Loucy (cell line): Measurements from ENCODE around the gene OR2Y1.
"Not testable (repeated sequence)": the region's sequence is repeated elsewhere in the genome, so short reads cannot be mapped to it uniquely, and the experiment has no call there.

Experiments
- H2AFZ ChIP-seq: fragments of 200-600 bp; sonication (generic); 2 replicates; pipeline ENCODE4 v1.6.0; 2016; ENCODE audit warnings: antibody characterized with exemption, mild to moderate bottlenecking, low read length, moderate library complexity
- H3F3A ChIP-seq: fragments of 200-600 bp; 2 replicates; pipeline ENCODE4 v1.6.0; 2016; ENCODE audit warnings: antibody characterized with exemption, low read depth, mild to moderate bottlenecking
- H3K27me3 ChIP-seq: fragments of 200-600 bp; sonication (generic); 2 replicates; pipeline ENCODE4 v1.6.1; 2014; ENCODE audit warnings: low read length, mild to moderate bottlenecking; ENCODE audit not compliant: insufficient read depth, poor library complexity, severe bottlenecking
- H3K36me3 ChIP-seq: fragments of 200-600 bp; sonication (generic); 2 replicates; pipeline ENCODE4 v1.6.1; 2016; ENCODE audit warnings: low read length; ENCODE audit not compliant: insufficient read depth
- H3K4me1 ChIP-seq: fragments of 200-600 bp; sonication (generic); 2 replicates; pipeline ENCODE4 v1.5.1; 2014; ENCODE audit warnings: low read length, mild to moderate bottlenecking; ENCODE audit not compliant: insufficient read depth, poor library complexity, severe bottlenecking
- H3K4me2 ChIP-seq: fragments of 200-600 bp; sonication (generic); 2 replicates; pipeline ENCODE4 v1.6.0; 2014; ENCODE audit warnings: antibody characterized with exemption, low read length, low read depth, mild to moderate bottlenecking; ENCODE audit not compliant: poor library complexity, severe bottlenecking
- H3K4me3 ChIP-seq: fragments of 200-600 bp; sonication (generic); 2 replicates; pipeline ENCODE4 v1.5.1; 2014; ENCODE audit warnings: low read length, mild to moderate bottlenecking, mixed read lengths; ENCODE audit not compliant: poor library complexity, severe bottlenecking
- H3K79me2 ChIP-seq: fragments of 200-600 bp; sonication (generic); 2 replicates; pipeline ENCODE4 v1.6.1; 2014; ENCODE audit warnings: low read length; ENCODE audit not compliant: insufficient read depth
- H3K9ac ChIP-seq: fragments of 200-600 bp; sonication (generic); 2 replicates; pipeline ENCODE4 v1.6.0; 2014; ENCODE audit warnings: mild to moderate bottlenecking, low read depth, low read length, moderate library complexity; ENCODE audit not compliant: poor library complexity, severe bottlenecking
- H3K9me2 ChIP-seq: fragments of 200-600 bp; sonication (generic); replicated peaks from 2 replicates; pipeline ENCODE4 v1.6.1; 2016; ENCODE audit warnings: low read depth, low read length, mixed read lengths
- H3K9me3 ChIP-seq: fragments of 200-600 bp; sonication (generic); 2 replicates; pipeline ENCODE4 v1.6.1; 2014; ENCODE audit warnings: mild to moderate bottlenecking, antibody characterized with exemption, low read length, low read depth; ENCODE audit not compliant: insufficient read depth
- H4K20me1 ChIP-seq: fragments of 200-600 bp; sonication (generic); 2 replicates; pipeline ENCODE4 v1.6.0; 2014; ENCODE audit warnings: antibody characterized with exemption, low read length, mild to moderate bottlenecking; ENCODE audit not compliant: insufficient read depth, poor library complexity, severe bottlenecking
- EZH2phosphoT487 ChIP-seq: fragments of 200-600 bp; IDR thresholded peaks from 2 replicates; pipeline ENCODE4 v1.6.1; 2018; ENCODE audit warnings: antibody characterized with exemption, mild to moderate bottlenecking, moderate library complexity, borderline replicate concordance
- TF ChIP-seq, protein P1 (sequence below): fragments of 200-600 bp; sonication (generic); conservative IDR thresholded peaks from 2 replicates; pipeline ENCODE4 v1.5.1; 2014; ENCODE audit warnings: mild to moderate bottlenecking, antibody characterized with exemption, low read length

The OR2Y1 gene, protein sequence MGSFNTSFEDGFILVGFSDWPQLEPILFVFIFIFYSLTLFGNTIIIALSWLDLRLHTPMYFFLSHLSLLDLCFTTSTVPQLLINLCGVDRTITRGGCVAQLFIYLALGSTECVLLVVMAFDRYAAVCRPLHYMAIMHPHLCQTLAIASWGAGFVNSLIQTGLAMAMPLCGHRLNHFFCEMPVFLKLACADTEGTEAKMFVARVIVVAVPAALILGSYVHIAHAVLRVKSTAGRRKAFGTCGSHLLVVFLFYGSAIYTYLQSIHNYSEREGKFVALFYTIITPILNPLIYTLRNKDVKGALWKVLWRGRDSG

DNA sequence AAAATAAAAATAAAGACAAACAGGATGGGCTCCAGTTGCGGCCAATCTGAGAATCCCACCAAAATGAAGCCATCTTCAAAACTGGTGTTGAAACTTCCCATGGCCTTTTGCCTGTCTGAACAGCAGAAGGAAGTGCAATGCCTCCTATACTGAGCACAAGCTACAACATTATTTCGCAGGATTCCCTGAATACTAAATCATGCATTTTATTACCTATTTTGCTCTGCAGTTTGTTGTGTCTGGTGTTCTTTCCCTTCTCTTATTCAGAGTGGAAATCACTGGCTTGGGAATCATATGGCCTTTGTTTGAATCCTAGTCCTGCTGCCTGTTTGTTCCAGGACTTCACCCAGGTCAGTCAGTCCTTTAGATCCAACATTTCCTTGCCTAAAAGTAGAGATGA, at the start of gene OR2Y1:
Gene OR2Y1 (minus strand): TSS at position 101 of the 400 bp plus-strand sequence. CDS start 0 bp downstream, at position 101.
- H3K4me2 ChIP-seq, result no peak within 1 kb of the TSS
- no peaks in the 10 kb centered on the region for H4K20me1 ChIP-seq
- no peaks in the 10 kb centered on the region for H3K79me2 ChIP-seq
- TF ChIP-seq, protein P1, sequence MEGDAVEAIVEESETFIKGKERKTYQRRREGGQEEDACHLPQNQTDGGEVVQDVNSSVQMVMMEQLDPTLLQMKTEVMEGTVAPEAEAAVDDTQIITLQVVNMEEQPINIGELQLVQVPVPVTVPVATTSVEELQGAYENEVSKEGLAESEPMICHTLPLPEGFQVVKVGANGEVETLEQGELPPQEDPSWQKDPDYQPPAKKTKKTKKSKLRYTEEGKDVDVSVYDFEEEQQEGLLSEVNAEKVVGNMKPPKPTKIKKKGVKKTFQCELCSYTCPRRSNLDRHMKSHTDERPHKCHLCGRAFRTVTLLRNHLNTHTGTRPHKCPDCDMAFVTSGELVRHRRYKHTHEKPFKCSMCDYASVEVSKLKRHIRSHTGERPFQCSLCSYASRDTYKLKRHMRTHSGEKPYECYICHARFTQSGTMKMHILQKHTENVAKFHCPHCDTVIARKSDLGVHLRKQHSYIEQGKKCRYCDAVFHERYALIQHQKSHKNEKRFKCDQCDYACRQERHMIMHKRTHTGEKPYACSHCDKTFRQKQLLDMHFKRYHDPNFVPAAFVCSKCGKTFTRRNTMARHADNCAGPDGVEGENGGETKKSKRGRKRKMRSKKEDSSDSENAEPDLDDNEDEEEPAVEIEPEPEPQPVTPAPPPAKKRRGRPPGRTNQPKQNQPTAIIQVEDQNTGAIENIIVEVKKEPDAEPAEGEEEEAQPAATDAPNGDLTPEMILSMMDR, result no peak
- no peak for TF ChIP-seq EZH2phosphoT487
- H3K4me3 ChIP-seq, result no peak within 1 kb of the TSS
- no peaks in the 10 kb centered on the region for H3K4me1 ChIP-seq
- no peaks in the 10 kb centered on the region for H3F3A ChIP-seq
- no peaks in the 10 kb centered on the region for H3K9me3 ChIP-seq
- H3K9me2 ChIP-seq, result no peaks in the 10 kb centered on the region
- H3K36me3 ChIP-seq, result no peaks in the 10 kb centered on the region
- H3K27me3 ChIP-seq, result no peaks in the 10 kb centered on the region
- no peak within 1 kb of the TSS for H3K9ac ChIP-seq
- no peak within 1 kb of the TSS for H2AFZ ChIP-seq

DNA sequence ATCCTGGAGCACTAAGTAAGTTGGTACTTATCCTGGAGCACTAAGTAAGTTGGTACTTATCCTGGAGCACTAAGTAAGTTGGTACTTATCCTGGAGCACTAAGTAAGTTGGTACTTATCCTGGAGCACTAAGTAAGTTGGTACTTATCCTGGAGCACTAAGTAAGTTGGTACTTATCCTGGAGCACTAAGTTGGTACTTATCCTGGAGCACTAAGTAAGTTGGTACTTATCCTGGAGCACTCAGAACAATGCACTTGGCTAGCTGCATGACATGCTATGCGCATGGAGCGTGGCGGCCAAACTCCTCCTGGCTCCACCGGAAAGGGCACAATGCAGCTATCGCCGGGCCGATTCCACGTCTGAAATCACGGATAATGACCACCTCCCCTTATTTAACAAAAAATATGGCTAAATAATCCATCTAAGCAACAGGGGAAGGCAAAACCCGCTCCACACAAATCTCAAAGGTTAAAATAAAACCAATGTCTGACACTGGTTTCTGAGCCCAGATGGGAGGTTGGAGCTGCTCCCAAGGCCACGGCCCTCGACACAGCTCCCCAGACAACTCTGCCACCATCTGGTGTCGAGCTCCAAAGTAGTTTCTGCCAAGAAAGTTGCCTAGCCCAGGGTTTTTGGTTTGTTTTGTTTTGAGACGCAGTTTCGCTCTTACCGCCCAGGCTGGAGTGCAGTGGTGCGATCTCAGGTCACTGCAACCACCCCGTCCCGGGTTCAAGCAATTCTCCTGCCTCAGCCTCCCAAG, 49.0 kb upstream of the OR2Y1 start:
- H3K4me2 ChIP-seq, H3K9ac ChIP-seq, H3K4me3 ChIP-seq, H4K20me1 ChIP-seq, H3F3A ChIP-seq, H3K9me3 ChIP-seq, H2AFZ ChIP-seq, H3K4me1 ChIP-seq, H3K27me3 ChIP-seq, H3K9me2 ChIP-seq: not testable (repeated sequence)
- peaks cover 12% of the 10 kb centered on the region; the same call in 1 of the 2 replicates for H3K36me3 ChIP-seq
- H3K79me2 ChIP-seq, result peaks cover 10% of the 10 kb centered on the region; the same call in 1 of the 2 replicates

DNA sequence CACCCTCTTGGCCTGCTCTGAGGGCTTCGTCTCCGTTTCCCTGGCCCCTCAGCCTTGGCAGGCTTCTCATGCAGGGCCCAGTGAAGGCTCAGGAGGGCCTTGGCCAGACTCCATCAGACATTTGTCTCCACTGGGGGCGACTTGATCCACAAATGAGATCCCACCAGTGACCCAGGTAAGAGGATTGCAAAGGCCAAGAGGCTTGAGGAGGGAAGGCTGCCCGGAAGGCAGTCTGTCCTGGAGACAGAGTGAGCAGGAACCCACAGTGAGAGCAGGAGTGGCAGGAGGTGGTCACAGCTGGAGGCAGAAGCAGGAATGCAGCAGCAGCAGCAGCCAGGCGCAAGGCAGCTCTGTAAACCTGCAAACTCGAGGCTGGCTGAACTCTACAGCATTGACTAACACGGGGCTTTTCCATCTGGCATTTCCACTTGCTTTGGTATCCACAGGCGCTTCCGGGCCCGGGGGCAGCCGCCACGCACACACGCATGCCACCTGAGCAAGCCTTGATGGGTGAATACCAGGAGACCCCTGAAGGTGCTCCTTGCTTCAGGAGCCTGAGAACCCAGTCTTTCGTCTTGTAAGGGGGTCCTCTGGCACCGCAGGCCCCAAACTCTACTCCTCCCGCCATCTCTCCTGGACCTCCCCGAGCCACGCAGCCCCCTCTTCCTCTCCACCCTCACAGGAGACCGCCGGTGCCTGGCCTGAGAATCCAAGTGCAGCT, 48.0 kb upstream of the OR2Y1 start:
- no peaks in the 10 kb centered on the region for H4K20me1 ChIP-seq

More for the DNA sequence above, 48.0 kb upstream of the OR2Y1 start:
- H2AFZ ChIP-seq, result no peak overlapping the region
- H3K36me3 ChIP-seq, result peaks cover 12% of the 10 kb centered on the region; the same call in 1 of the 2 replicates
- H3K4me2 ChIP-seq, result no peak overlapping the region
- no peaks in the 10 kb centered on the region for H3K4me1 ChIP-seq
- H3K9me2 ChIP-seq, result no peaks in the 10 kb centered on the region
- H3K4me3 ChIP-seq, result no peak overlapping the region
- no peak overlapping the region for H3K9ac ChIP-seq
- no peaks in the 10 kb centered on the region for H3K27me3 ChIP-seq
- no peaks in the 10 kb centered on the region for H3F3A ChIP-seq
- TF ChIP-seq, protein P1, result no peak
- TF ChIP-seq EZH2phosphoT487, result no peak
- no peaks in the 10 kb centered on the region for H3K9me3 ChIP-seq
- peaks cover 3% of the 10 kb centered on the region; the same call in 1 of the 2 replicates for H3K79me2 ChIP-seq
